Duodenal mucosa (tissue), 2 donors: ENCODE results near the gene CARS1.

Source experiments
- H3K27ac ChIP-seq: one replicate; pipeline ENCODE4 v1.7.0; 2013; ENCODE audit warnings: low read depth, low read length
- H3K27me3 ChIP-seq, 2 donors: one replicate each; pipeline ENCODE4 v1.7.0; 2013; ENCODE audit warnings: low read length in 2 of 2, control low read depth in 1 of 2; ENCODE audit not compliant: insufficient read depth in 2 of 2, control insufficient read depth in 1 of 2
- H3K36me3 ChIP-seq, 2 donors: one replicate each; pipeline ENCODE4 v1.7.0; 2013; ENCODE audit warnings: low read length in 2 of 2, control low read depth in 1 of 2; ENCODE audit not compliant: insufficient read depth in 2 of 2, control insufficient read depth in 1 of 2
- H3K4me1 ChIP-seq, 2 donors: one replicate each; pipeline ENCODE4 v1.7.0; 2013; ENCODE audit warnings: low read length in 2 of 2, control low read depth in 1 of 2; ENCODE audit not compliant: insufficient read depth in 2 of 2, control insufficient read depth in 1 of 2
- H3K4me3 ChIP-seq, 2 donors: one replicate each; pipeline ENCODE4 v1.7.0; 2013; ENCODE audit warnings: low read length in 2 of 2, low read depth in 1 of 2
- H3K9ac ChIP-seq, 2 donors: one replicate each; pipeline ENCODE4 v1.7.0; 2013; ENCODE audit warnings: low read length in 2 of 2, low read depth in 1 of 2
- H3K9me3 ChIP-seq, 2 donors: one replicate each; pipeline ENCODE4 v1.7.0; 2013; ENCODE audit warnings: low read length in 2 of 2, control low read depth in 1 of 2; ENCODE audit not compliant: control insufficient read depth in 1 of 2

Gene CARS1

GRCh38 chr11:3040881-3041280 lies 16.3 kb downstream of the CARS1 start:
- peaks cover 14 to 17% of the 10 kb centered on the region in 2 donors for H3K4me1 ChIP-seq
- no peak overlapping the region for H3K4me3 ChIP-seq
- H3K27ac ChIP-seq = no peak overlapping the region
- no peak overlapping the region for H3K9ac ChIP-seq
- peaks cover 50 to 72% of the 10 kb centered on the region in 2 donors for H3K36me3 ChIP-seq
- no peaks in the 10 kb centered on the region for H3K9me3 ChIP-seq
- H3K27me3 ChIP-seq = no peaks in the 10 kb centered on the region

- Histone ChIP-seq H3K9ac (no peak overlapping the region), H3K27me3 (no peaks in the 10 kb centered on the region), H3K36me3 (peaks cover 47 to 69% of the 10 kb centered on the region in 2 donors), H3K9me3 (no peaks in the 10 kb centered on the region), H3K4me3 (no peak overlapping the region), H3K27ac (no peak overlapping the region), H3K4me1 (peaks cover 14 to 17% of the 10 kb centered on the region in 2 donors)
Observed at GRCh38 chr11:3037945-3038271, 19.3 kb downstream of the CARS1 start.

GRCh38 chr11:3037040-3037944 lies 19.9 kb downstream of the CARS1 start:
- Histone ChIP-seq H3K4me1 (peaks cover 13 to 17% of the 10 kb centered on the region in 2 donors), H3K4me3 (no peak overlapping the region), H3K27ac (no peak overlapping the region), H3K9ac (no peak overlapping the region), H3K9me3 (no peaks in the 10 kb centered on the region), H3K36me3 (peaks cover 47 to 74% of the 10 kb centered on the region in 2 donors), H3K27me3 (no peaks in the 10 kb centered on the region)

- Histone ChIP-seq H3K4me3 (no peak overlapping the region), H3K4me1 (peaks cover 7 to 13% of the 10 kb centered on the region in 2 donors), H3K9me3 (no peaks in the 10 kb centered on the region), H3K27me3 (no peaks in the 10 kb centered on the region), H3K36me3 (peaks cover 45 to 71% of the 10 kb centered on the region in 2 donors), H3K9ac (no peak overlapping the region), H3K27ac (no peak overlapping the region)
Observed at GRCh38 chr11:3036419-3036818, 20.8 kb downstream of the CARS1 start.

- no peak overlapping the region for H3K4me3 ChIP-seq
- H3K9ac ChIP-seq = no peak overlapping the region
- no peak overlapping the region for H3K27ac ChIP-seq
- no peaks in the 10 kb centered on the region for H3K9me3 ChIP-seq
- peaks cover 7 to 15% of the 10 kb centered on the region in 2 donors for H3K4me1 ChIP-seq
- H3K36me3 ChIP-seq = peaks cover 46 to 68% of the 10 kb centered on the region in 2 donors
- H3K27me3 ChIP-seq = no peaks in the 10 kb centered on the region
Observed at GRCh38 chr11:3035333-3035732, 21.9 kb downstream of the CARS1 start.

- Histone ChIP-seq H3K9ac (no peak overlapping the region), H3K4me3 (no peak overlapping the region), H3K9me3 (no peaks in the 10 kb centered on the region), H3K27ac (no peak overlapping the region), H3K27me3 (no peaks in the 10 kb centered on the region), H3K36me3 (peaks cover 16 to 73% of the 10 kb centered on the region in 2 donors), H3K4me1 (peaks cover 4 to 19% of the 10 kb centered on the region in 2 donors)
Observed at GRCh38 chr11:3030289-3031070, 26.7 kb downstream of the CARS1 start.

GRCh38 chr11:3028813-3029212 lies 28.4 kb downstream of the CARS1 start:
- peaks cover 11 to 70% of the 10 kb centered on the region in 2 donors for H3K36me3 ChIP-seq
- no peak overlapping the region for H3K27ac ChIP-seq
- H3K9me3 ChIP-seq = no peaks in the 10 kb centered on the region
- H3K4me3 ChIP-seq = no peak overlapping the region
- peaks cover 4 to 19% of the 10 kb centered on the region in 2 donors for H3K4me1 ChIP-seq
- H3K27me3 ChIP-seq = no peaks in the 10 kb centered on the region
- no peak overlapping the region for H3K9ac ChIP-seq

GRCh38 chr11:3026803-3027202 lies 30.4 kb downstream of the CARS1 start:
- Histone ChIP-seq H3K27me3 (no peaks in the 10 kb centered on the region), H3K9ac (no peak overlapping the region), H3K4me3 (no peak overlapping the region), H3K9me3 (no peaks in the 10 kb centered on the region), H3K27ac (no peak overlapping the region), H3K4me1 (peaks cover 4 to 19% of the 10 kb centered on the region in 2 donors), H3K36me3 (peaks cover 11 to 66% of the 10 kb centered on the region in 2 donors)

GRCh38 chr11:3022982-3023381 lies 34.2 kb downstream of the CARS1 start:
- peaks cover 28 to 59% of the 10 kb centered on the region in 2 donors for H3K36me3 ChIP-seq
- H3K4me1 ChIP-seq = peaks cover 8% of the 10 kb centered on the region in 2 donors
- no peak overlapping the region for H3K4me3 ChIP-seq
- no peak overlapping the region for H3K9ac ChIP-seq
- H3K27me3 ChIP-seq = no peaks in the 10 kb centered on the region
- no peak overlapping the region for H3K27ac ChIP-seq
- H3K9me3 ChIP-seq = no peaks in the 10 kb centered on the region
